Liver (tissue), 9 donors: ENCODE measurements around the gene XXYLT1. TPM values are rescaled to one million over a fixed set of nuclear protein-coding genes. Genes with fewer than 3 reads are reported as not detected.

Experiments
- DNase-seq: peaks from one replicate; pipeline ENCODE4 v3.0.0-alpha.2; 2017; ENCODE audit warnings: low spot score
- H3K27ac ChIP-seq, 2 donors: one replicate each; pipeline ENCODE4 v1.7.0; 2013; ENCODE audit warnings: inconsistent platforms in 2 of 2, low read length in 2 of 2, control low read depth in 1 of 2, low read depth in 1 of 2, mild to moderate bottlenecking in 1 of 2
- H3K27me3 ChIP-seq, 4 donors: one replicate each; pipeline versions ENCODE4 v1.6.1 to v1.7.0; 2013; ENCODE audit warnings: low read length in 3 of 4, inconsistent platforms in 1 of 4, mild to moderate bottlenecking in 1 of 4, moderate library complexity in 1 of 4; ENCODE audit not compliant: control insufficient read depth in 4 of 4, insufficient read depth in 4 of 4
- H3K36me3 ChIP-seq, 4 donors: one replicate each; pipeline versions ENCODE4 v1.6.1 to v1.7.0; 2013; ENCODE audit warnings: low read length in 3 of 4, mild to moderate bottlenecking in 3 of 4, low read depth in 1 of 4, moderate library complexity in 1 of 4; ENCODE audit not compliant: control insufficient read depth in 4 of 4, insufficient read depth in 3 of 4
- H3K4me1 ChIP-seq, 4 donors: one replicate each; pipeline versions ENCODE4 v1.6.1 to v1.7.0; 2013; ENCODE audit warnings: low read length in 3 of 4, mild to moderate bottlenecking in 3 of 4, moderate library complexity in 1 of 4; ENCODE audit not compliant: control insufficient read depth in 4 of 4, insufficient read depth in 4 of 4
- H3K4me3 ChIP-seq, 3 donors: one replicate each; pipeline versions ENCODE4 v1.6.1 to v1.7.0; 2013; ENCODE audit warnings: low read length in 3 of 3, control low read depth in 1 of 3, low read depth in 1 of 3, mild to moderate bottlenecking in 1 of 3
- H3K9ac ChIP-seq, 2 donors: one replicate each; pipeline ENCODE4 v1.7.0; 2013; ENCODE audit warnings: low read length in 2 of 2, mild to moderate bottlenecking in 2 of 2, moderate library complexity in 2 of 2, control low read depth in 1 of 2, low read depth in 1 of 2
- H3K9me3 ChIP-seq, 4 donors: one replicate each; pipeline versions ENCODE4 v1.6.1 to v1.7.0; 2013; ENCODE audit warnings: low read length in 3 of 4; ENCODE audit not compliant: control insufficient read depth in 4 of 4
- ATF3 ChIP-seq: IDR thresholded peaks from 2 replicates; pipeline ENCODE4 v1.6.1; 2016; ENCODE audit warnings: antibody characterized with exemption
- CTCF ChIP-seq: fragments of 150-350 bp; IDR thresholded peaks from 2 replicates; pipeline ENCODE4 v1.5.1; 2017; ENCODE audit warnings: improper control_type of control experiment, low read depth, low read length; ENCODE audit not compliant: missing input control
- EGR1 ChIP-seq, 2 donors: IDR thresholded peaks; 2 replicates each; pipeline ENCODE4 v1.6.1; 2016 to 2018; ENCODE audit warnings: antibody characterized with exemption in 2 of 2, low read depth in 2 of 2
- FOXA1 ChIP-seq: IDR thresholded peaks from 2 replicates; pipeline ENCODE4 v1.6.1; 2016; ENCODE audit warnings: antibody characterized with exemption
- FOXA2 ChIP-seq: IDR thresholded peaks from 2 replicates; pipeline ENCODE4 v1.6.1; 2016; ENCODE audit warnings: antibody characterized with exemption
- GABPA ChIP-seq, 2 donors: IDR thresholded peaks in 1 of 2; conservative IDR thresholded peaks in 1 of 2; 2 replicates each; pipeline ENCODE4 v1.6.1; 2016; ENCODE audit warnings: antibody characterized with exemption in 2 of 2, mild to moderate bottlenecking in 1 of 2, moderate library complexity in 1 of 2
- HNF4A ChIP-seq, 2 donors: conservative IDR thresholded peaks; 2 replicates each; pipeline ENCODE4 v1.6.1; 2016; ENCODE audit warnings: antibody characterized with exemption in 2 of 2, mild to moderate bottlenecking in 2 of 2
- HNF4G ChIP-seq: IDR thresholded peaks from 2 replicates; pipeline ENCODE4 v1.6.1; 2016; ENCODE audit warnings: antibody characterized with exemption
- JUND ChIP-seq, 2 donors: IDR thresholded peaks; 2 replicates each; pipeline ENCODE4 v1.6.1; 2016; ENCODE audit warnings: antibody characterized with exemption in 2 of 2
- MAX ChIP-seq: IDR thresholded peaks from 2 replicates; pipeline ENCODE4 v1.6.1; 2016; ENCODE audit warnings: antibody characterized with exemption
- NR2F2 ChIP-seq: IDR thresholded peaks from 2 replicates; pipeline ENCODE4 v1.6.1; 2016; ENCODE audit warnings: antibody characterized with exemption
- RAD21 ChIP-seq, 2 donors: IDR thresholded peaks; 2 replicates each; pipeline ENCODE4 v1.6.1; 2016; ENCODE audit warnings: antibody characterized with exemption in 2 of 2, mild to moderate bottlenecking in 2 of 2
- REST ChIP-seq: IDR thresholded peaks from 2 replicates; pipeline ENCODE4 v1.6.1; 2016; ENCODE audit warnings: antibody characterized with exemption, mild to moderate bottlenecking
- RXRA ChIP-seq, 2 donors: IDR thresholded peaks; 2 replicates each; pipeline ENCODE4 v1.6.1; 2017 to 2018; ENCODE audit warnings: antibody characterized with exemption in 2 of 2, mild to moderate bottlenecking in 1 of 2
- SP1 ChIP-seq: IDR thresholded peaks from 2 replicates; pipeline ENCODE4 v1.6.1; 2018; ENCODE audit warnings: antibody characterized with exemption, mild to moderate bottlenecking
- TAF1 ChIP-seq: conservative IDR thresholded peaks from 2 replicates; pipeline ENCODE4 v1.6.1; 2016; ENCODE audit warnings: antibody characterized with exemption, mild to moderate bottlenecking
- YY1 ChIP-seq: IDR thresholded peaks from 2 replicates; pipeline ENCODE4 v1.6.1; 2016; ENCODE audit warnings: antibody characterized with exemption, mild to moderate bottlenecking
- WGBS: extraction: QIAGEN DNeasy Blood & Tissue Kit; methylation state at CpG from one replicate; pipeline ENCODE4 v1.1.7; 2013; 5-methylcytosine and 5-hydroxymethylcytosine counted together
- polyA plus RNA-seq, 2 donors: library from polyadenylated mRNA; stranded (reverse) in 1 of 2; unstranded in 1 of 2; fragments of 200-250 nt in 1 of 2; fragments of >200 nt in 1 of 2; fragmentation: Nextera tagmentation in 1 of 2; extraction: Ambion mirVana in 1 of 2; gene quantifications; one replicate each; pipeline versions ENCODE4 v1.2.1 to v1.2.3, GENCODE V29; 2013 to 2015
- total RNA-seq, 2 donors: library from RNA; depleted of rRNA; stranded (reverse); fragments of >200 nt; gene quantifications; one replicate each; pipeline ENCODE4 v1.2.3, GENCODE V29; 2014
- donor health status: healthy.
- donor health status: healthy.
- donor health status: healthy.
- donor health status: healthy.
- donor health status: healthy.

The XXYLT1 gene
- total and polyA plus RNA-seq, 4 donors = 0.93 to 7.6 (median 2.8) TPM

- H3K27ac ChIP-seq = no peak overlapping the region
These were observed 1.4 kb downstream of the XXYLT1 start for GRCh38 chr3:195269375-195270078.

GRCh38 chr3:195268576-195269309 lies 2.2 kb downstream of the XXYLT1 start:
- WGBS = 96% methylated on average over 11 of the region's 11 CpGs
- Histone ChIP-seq H3K9ac (no peak overlapping the region), H3K4me3 (no peak overlapping the region), H3K27me3 (no peaks in the 10 kb centered on the region), H3K4me1 (peaks cover 3 to 22% (median 20%) of the 10 kb centered on the region in 4 donors), H3K9me3 (no peaks in the 10 kb centered on the region), H3K36me3 (no peaks in the 10 kb centered on the region), H3K27ac (no peak overlapping the region)
- no peak for DNase-seq
- no peak for TF ChIP-seq RAD21 (IDR thresholded peaks at IDR 0.05)
- no peak for TF ChIP-seq SP1
- TF ChIP-seq YY1 = no peak
- no peak for TF ChIP-seq MAX
- TF ChIP-seq EGR1 (IDR thresholded peaks at IDR 0.05; ENCODE audit: low read depth in 2 of 2) = no peak
- TF ChIP-seq TAF1 = no peak
- no peak for TF ChIP-seq FOXA2
- TF ChIP-seq GABPA (IDR thresholded peaks at IDR 0.05 in 1 of 2, conservative IDR thresholded peaks at IDR 0.05 in 1 of 2) = no peak
- TF ChIP-seq HNF4A (conservative IDR thresholded peaks at IDR 0.05) = no peak
- no peak for TF ChIP-seq CTCF
- TF ChIP-seq REST = no peak
- TF ChIP-seq ATF3 = no peak
- no peak for TF ChIP-seq HNF4G
- TF ChIP-seq JUND (IDR thresholded peaks at IDR 0.05) = no peak
- TF ChIP-seq RXRA (IDR thresholded peaks at IDR 0.05) = no peak
- TF ChIP-seq NR2F2 = no peak
- TF ChIP-seq FOXA1 = no peak

More at GRCh38 chr3:195269375-195270078, 1.4 kb downstream of the XXYLT1 start:
- no peak overlapping the region for H3K9ac ChIP-seq
- no peaks in the 10 kb centered on the region for H3K36me3 ChIP-seq
- TF ChIP-seq RAD21 (IDR thresholded peaks at IDR 0.05) (no peak), JUND (IDR thresholded peaks at IDR 0.05) (no peak), FOXA2 (no peak), GABPA (IDR thresholded peaks at IDR 0.05 in 1 of 2, conservative IDR thresholded peaks at IDR 0.05 in 1 of 2) (no peak), CTCF (no peak), NR2F2 (no peak), SP1 (no peak), HNF4G (no peak), MAX (no peak)
- no peak for DNase-seq
- peak overlapping the region in 1 of 3 donors; percentile 96 for H3K4me3 ChIP-seq
- WGBS = 82% methylated on average over 5 of the region's 5 CpGs
- peaks cover 3 to 25% (median 20%) of the 10 kb centered on the region in 4 donors for H3K4me1 ChIP-seq
- no peaks in the 10 kb centered on the region for H3K27me3 ChIP-seq
- H3K9me3 ChIP-seq = no peaks in the 10 kb centered on the region
